Peyer's patch (tissue), 4 donors: Measurements from ENCODE around the gene SNX3.

ENCODE experiments used
- POLR2A ChIP-seq, 2 donors: fragments of 450-650 bp; IDR thresholded peaks; one replicate each; pipeline ENCODE4 v1.5.1; 2017; ENCODE audit warnings: antibody characterized with exemption in 2 of 2, mild to moderate bottlenecking in 2 of 2, moderate library complexity in 2 of 2
- TF ChIP-seq, protein P1 (sequence below), 6 experiments: fragments of 450-650 bp in 4 of 6; fragments of 200-600 bp in 2 of 6; sonication (generic) in 1 of 6; IDR thresholded peaks; one replicate each; pipeline ENCODE4 v1.5.1; 2017 to 2019; ENCODE audit warnings: antibody characterized with exemption in 6 of 6, mild to moderate bottlenecking in 3 of 6, moderate library complexity in 1 of 6

DNA sequence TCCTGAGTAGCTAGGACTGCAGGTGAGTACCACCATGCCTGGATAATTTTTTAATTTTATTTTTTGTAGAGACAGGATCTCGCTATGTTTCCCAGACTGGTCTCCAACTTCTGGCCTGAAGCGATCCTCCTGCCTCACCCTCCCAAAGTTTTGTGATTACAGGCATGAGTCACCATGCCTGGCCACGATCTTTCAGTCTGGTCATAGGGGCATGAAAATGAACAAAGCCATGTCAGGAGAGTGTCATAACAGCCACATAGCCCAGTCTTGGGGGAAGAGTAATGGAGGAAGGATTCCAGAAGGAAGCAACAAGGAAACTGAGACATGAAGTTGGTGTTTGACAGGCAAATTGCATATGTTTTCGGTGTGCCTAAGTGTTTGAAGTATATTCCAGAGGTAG lies 17.0 kb upstream of the SNX3 start:
- TF ChIP-seq, protein P1, sequence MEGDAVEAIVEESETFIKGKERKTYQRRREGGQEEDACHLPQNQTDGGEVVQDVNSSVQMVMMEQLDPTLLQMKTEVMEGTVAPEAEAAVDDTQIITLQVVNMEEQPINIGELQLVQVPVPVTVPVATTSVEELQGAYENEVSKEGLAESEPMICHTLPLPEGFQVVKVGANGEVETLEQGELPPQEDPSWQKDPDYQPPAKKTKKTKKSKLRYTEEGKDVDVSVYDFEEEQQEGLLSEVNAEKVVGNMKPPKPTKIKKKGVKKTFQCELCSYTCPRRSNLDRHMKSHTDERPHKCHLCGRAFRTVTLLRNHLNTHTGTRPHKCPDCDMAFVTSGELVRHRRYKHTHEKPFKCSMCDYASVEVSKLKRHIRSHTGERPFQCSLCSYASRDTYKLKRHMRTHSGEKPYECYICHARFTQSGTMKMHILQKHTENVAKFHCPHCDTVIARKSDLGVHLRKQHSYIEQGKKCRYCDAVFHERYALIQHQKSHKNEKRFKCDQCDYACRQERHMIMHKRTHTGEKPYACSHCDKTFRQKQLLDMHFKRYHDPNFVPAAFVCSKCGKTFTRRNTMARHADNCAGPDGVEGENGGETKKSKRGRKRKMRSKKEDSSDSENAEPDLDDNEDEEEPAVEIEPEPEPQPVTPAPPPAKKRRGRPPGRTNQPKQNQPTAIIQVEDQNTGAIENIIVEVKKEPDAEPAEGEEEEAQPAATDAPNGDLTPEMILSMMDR (IDR thresholded peaks at IDR 0.05) = no peak
- no peak for TF ChIP-seq POLR2A (IDR thresholded peaks at IDR 0.05)
